Measurements from ENCODE around the gene ID3.
"Not testable (repeated sequence)": the region's sequence is repeated elsewhere in the genome, so short reads cannot be mapped to it uniquely, and the experiment has no call there.

Gene ID3

DNA sequence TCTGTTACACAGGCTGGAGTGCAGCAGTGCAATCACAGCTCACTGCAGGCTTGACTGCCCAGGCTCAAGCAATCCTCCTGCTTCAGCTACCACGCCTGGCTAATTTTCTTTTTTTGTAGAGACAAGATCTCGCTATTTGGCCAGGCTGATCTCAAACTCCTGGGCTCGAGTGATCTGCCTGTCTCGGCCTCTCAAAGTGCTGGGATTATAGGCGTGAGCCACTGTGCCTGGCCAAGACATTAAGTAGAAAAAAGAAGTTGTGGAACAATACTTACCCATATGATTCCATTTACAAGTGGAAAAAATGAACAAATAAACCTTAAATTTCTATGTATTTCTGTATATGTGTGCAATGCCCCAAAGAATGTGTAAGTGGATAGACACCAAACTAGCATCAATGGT is 30.3 kb upstream of the ID3 start:
- DNase-seq (ENCODE audit: low read depth in 2 of 3, low spot score in 1 of 3): no peak

- DNase-seq (ENCODE audit: low read depth in 2 of 3, low spot score in 1 of 3): no peak
These were observed 29.6 kb upstream of the ID3 start for GRCh38 chr1:23588749-23589548.

DNA sequence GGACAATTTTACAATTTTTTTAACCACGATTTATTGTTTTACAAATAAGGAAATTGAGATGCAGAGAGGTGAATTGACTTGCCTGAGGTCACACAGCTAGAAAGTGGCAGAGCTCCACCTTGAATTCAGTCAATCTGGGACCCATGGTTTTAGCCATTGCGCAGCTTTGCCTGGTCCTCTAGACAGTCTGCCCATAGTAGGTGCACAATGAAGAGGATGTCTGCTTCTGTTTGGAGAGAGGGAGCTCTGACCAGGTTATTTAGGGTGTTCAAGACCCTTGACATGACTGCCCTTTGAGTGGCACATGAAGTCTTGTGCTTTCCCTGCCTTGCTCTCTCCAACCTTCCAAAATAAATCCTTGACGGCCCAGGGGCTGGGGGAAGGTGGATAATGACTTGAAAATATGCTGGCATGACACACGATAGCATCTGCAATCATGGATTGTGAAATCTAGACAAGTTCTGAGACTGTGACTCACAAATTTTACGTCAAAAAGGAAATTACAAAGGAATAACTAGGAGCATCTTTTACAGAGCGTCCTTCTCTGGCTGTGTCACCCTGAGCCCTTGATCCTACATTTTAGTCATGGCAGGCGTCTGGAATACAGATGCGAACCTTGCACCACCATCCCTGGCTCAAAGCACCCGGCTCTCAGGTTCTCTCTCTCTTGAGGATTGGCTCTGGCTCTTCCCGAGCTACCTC is 26.2 kb upstream of the ID3 start:
- no peak for DNase-seq (ENCODE audit: low read depth in 2 of 3, low spot score in 1 of 3)

GRCh38 chr1:23583727-23584126 is 24.4 kb upstream of the ID3 start:
- not testable (repeated sequence) for DNase-seq (ENCODE audit: low read depth in 2 of 3, low spot score in 1 of 3)

GRCh38 chr1:23582820-23583219 is 23.5 kb upstream of the ID3 start:
- DNase-seq (ENCODE audit: low read depth in 2 of 3, low spot score in 1 of 3): no peak

GRCh38 chr1:23581219-23581618 is 21.9 kb upstream of the ID3 start:
- no peak for DNase-seq (ENCODE audit: low read depth in 2 of 3, low spot score in 1 of 3)

DNA sequence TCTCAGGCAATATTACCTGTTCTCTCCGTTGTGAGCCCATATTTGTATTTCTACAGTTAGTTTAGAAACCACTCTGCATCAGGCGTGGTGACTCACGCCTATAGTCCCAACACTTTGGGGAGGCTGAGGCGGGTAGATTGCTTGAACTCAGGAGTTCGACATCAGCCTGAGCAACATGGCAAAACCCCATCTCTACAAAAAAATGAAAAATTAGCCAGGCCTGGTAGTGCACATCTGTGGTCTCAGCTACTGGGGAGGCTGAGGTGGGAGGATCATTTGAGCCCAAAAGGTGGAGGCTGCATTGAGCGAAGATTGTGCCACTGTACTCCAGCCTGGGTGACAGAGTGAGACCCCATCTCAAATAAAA is 19.7 kb upstream of the ID3 start:
- DNase-seq (ENCODE audit: low read depth in 2 of 3, low spot score in 1 of 3): no peak

GRCh38 chr1:23578311-23578996 is 19.2 kb upstream of the ID3 start:
- DNase-seq (ENCODE audit: low read depth in 2 of 3, low spot score in 1 of 3): no peak

GRCh38 chr1:23577056-23578004 is 18.0 kb upstream of the ID3 start:
- DNase-seq (ENCODE audit: low read depth in 2 of 3, low spot score in 1 of 3): peak in 2 of 3 donors; percentile 35 to 48

DNA sequence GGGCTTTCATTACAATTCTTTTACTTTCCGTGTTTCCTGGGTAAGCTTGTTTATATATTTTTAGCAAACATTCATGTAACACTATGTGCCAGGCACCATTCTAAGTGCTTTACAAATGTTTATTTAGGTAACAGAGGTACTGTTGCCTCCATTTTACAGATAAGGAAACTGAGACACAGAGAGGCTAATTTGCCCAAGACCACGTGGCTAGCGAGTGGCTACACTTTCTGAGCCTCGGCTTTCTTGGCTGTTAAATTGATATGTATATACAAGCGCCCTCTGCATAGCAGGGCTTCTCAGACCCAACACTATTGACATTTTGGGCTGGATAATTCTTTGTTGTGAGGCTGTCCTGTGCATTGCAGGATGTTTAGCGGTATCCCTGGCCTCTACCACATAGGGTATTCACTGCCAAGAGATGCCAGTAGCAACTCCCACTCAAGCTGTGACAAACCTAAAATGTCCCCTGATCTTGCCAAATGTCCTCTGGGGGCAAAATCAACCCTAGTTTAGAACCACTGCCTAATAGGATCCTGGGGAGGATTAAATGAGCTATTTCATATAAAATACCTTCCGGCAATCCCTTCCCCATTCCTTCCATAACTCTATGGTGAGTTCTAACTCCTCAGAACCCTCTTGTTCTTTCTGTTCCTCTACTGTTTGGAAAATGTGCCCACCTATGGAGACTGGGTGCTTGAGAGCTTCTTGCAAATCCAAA is 17.2 kb upstream of the ID3 start:
- DNase-seq (ENCODE audit: low read depth in 2 of 3, low spot score in 1 of 3): no peak

DNA sequence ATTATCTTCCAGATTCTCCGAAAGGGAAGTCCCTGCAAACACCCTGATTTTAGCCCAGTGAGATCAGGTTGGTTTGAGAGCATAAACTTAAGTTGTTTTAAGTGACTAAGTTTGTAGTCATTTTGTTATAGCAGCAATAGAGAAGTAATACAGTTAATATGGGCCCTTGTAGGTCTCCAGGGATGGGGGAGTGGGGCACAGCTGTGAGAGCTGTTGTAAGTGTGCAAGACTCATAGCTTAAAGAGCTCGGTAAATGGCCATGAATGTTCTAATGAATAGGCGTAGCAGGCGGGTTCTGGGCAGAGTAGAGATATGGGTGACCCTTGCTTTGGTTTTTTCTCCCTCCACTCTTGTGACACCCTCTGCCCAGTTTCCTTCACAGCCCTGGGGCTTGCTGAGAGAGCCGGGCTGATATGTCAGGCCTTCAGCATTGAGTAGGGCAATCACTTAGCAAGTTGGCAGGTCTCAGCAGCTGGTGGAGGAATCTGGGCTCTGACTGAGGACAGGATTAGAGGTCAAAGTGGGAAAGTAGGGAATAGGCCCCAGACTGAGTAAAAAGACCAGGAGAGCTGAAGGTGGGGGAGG is 16.0 kb upstream of the ID3 start:
- no peak for DNase-seq (ENCODE audit: low read depth in 2 of 3, low spot score in 1 of 3)

GRCh38 chr1:23574265-23574754 is 15.0 kb upstream of the ID3 start:
- DNase-seq (ENCODE audit: low read depth in 2 of 3, low spot score in 1 of 3): no peak

- no peak for DNase-seq (ENCODE audit: low read depth in 2 of 3, low spot score in 1 of 3)
These were observed 14.4 kb upstream of the ID3 start for GRCh38 chr1:23573574-23574182.

GRCh38 chr1:23571465-23571864 is 12.2 kb upstream of the ID3 start:
- no peak for DNase-seq (ENCODE audit: low read depth in 2 of 3, low spot score in 1 of 3)

DNA sequence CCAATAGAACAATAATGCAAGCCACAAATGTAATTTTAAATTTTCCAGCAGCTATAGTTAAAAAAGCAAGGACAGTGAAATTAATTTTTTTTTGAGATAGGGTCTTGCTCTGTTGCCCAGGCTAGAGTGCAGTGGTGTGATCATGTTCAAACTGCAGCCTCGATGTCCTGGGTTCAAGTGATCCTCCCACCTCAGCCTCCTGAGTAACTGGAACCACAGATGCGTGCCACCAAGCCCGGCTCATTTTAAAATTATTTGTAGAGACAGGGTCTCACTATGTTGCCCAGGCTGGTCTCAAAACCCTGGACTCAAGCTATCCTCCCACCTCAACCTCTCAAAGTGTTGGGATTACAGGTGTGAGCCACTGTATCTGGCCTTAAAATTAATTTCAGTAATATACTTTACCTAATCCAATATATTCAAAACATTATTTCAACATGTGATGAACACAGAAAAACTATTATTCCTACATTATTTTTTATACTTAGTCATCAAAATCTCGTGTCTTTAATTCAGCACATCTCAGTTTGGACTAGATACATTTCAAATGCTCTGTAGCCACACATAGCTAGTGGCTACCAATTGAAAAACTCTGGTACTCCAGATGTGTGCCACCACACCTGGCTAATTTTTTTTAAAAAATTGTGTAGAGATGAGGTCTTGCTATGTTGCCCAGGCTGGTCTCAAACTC is 10.8 kb upstream of the ID3 start:
- DNase-seq (ENCODE audit: low read depth in 2 of 3, low spot score in 1 of 3): no peak

DNA sequence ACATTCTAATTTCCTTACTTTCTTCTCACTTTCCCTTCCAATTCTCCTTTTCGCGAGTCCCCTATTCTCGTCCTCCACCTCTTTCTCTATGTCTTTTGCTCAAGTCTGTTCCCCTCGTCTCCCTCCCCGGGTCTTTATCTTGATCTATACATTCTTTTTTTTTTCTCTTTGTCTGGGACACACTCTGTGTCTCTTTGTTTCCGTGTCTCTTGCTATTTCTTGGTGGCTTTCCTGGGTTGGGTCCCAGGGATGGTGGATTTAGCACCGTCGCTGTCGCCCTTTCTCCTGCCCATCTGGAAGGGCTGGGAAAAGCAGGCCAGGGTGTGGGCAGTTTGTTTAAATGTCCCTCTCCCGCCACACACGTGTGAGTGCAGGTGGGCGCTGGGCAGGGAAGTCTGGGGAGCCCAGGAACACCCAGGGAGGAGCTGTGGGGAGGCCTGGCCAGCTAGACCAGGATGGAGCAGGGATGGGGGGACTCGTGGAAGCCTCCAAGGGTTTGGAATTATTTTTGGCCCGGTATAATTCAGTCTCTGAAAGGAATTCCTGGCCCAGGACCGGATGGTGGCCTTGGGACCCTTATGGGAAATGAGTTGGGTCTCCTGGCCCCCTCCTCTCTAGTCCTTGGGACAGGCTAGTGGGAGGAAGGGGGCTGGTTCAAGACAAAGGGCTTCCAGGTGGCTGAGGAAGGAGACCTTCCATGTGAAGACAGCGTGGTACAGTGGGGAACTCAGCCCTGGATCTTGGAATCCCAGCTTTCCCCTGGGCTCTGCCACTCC is 9.5 kb upstream of the ID3 start:
- no peak for DNase-seq (ENCODE audit: low read depth in 2 of 3, low spot score in 1 of 3)

- no peak for DNase-seq (ENCODE audit: low read depth in 2 of 3, low spot score in 1 of 3)
These were observed 8.8 kb upstream of the ID3 start for GRCh38 chr1:23567996-23568607.

GRCh38 chr1:23567629-23567995 is 8.3 kb upstream of the ID3 start:
- no peak for DNase-seq (ENCODE audit: low read depth in 2 of 3, low spot score in 1 of 3)

Data from stimulated activated CD4-positive, alpha-beta T cell treated with anti-CD3 and anti-CD28 coated beads, Interleukin-12 subunit alpha, Interleukin-12 subunit beta, amount 100 ng/mL, for 48 hours (primary cell).